ENCODE data around the gene LRRTM1.
A peak's percentile ranks its signal among the peaks of the same experiment; 100 is the strongest.

LRRTM1 gene, protein sequence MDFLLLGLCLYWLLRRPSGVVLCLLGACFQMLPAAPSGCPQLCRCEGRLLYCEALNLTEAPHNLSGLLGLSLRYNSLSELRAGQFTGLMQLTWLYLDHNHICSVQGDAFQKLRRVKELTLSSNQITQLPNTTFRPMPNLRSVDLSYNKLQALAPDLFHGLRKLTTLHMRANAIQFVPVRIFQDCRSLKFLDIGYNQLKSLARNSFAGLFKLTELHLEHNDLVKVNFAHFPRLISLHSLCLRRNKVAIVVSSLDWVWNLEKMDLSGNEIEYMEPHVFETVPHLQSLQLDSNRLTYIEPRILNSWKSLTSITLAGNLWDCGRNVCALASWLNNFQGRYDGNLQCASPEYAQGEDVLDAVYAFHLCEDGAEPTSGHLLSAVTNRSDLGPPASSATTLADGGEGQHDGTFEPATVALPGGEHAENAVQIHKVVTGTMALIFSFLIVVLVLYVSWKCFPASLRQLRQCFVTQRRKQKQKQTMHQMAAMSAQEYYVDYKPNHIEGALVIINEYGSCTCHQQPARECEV

DNA sequence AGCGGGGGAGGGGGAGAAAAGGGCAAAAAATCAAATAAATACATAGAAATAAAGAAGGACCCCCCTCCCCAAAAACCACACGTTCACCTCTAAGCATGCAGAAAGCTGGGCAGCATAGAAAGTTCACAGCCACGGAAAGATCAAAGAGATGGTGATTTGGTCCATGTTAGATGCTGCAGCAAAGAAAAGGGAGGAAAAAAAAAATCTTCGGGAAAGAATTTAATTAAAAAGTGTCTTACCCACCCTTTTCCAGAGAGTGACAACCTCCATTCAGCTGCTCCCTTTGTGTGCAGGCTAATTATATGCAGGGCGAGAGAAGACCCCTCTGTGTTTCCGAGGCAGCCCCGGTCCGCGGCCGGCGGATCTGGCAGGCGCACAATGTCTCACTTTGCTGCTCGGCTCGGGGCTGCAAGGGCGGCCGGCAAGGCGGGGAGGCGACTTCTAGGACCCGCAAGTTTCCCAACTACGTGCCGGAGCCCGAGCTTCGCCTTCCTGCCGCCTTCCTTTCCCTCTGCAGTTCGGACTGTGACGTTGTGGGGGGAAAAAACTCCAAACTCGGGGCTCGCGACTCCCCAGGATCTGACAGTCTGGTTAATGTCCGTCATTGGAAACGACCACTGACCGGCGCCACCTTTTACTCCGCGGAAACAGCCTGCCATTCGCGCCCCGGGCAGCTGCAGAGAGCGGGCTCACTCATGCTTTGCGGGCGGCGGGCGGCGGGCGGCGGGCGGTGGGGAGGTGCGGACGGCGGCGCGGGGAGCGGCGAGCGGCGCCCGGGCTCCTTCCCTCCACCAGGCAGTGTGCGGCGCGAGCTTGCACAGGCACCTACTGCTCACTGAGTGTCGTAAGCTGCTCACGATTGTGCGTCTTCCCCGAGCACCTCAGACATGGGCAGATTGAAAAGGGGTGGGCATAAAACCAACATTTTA, at the start of gene LRRTM1:
LRRTM1 (minus strand) TSS at position 844 of the 929 bp plus-strand sequence. CDS start 933 bp downstream, outside the sequence.
- H3K4me3 ChIP-seq (ENCODE audit: low read depth, low read length) = no peak within 1 kb of the TSS
- no peak for DNase-seq (ENCODE audit: low read depth)
- TF ChIP-seq, protein P1, sequence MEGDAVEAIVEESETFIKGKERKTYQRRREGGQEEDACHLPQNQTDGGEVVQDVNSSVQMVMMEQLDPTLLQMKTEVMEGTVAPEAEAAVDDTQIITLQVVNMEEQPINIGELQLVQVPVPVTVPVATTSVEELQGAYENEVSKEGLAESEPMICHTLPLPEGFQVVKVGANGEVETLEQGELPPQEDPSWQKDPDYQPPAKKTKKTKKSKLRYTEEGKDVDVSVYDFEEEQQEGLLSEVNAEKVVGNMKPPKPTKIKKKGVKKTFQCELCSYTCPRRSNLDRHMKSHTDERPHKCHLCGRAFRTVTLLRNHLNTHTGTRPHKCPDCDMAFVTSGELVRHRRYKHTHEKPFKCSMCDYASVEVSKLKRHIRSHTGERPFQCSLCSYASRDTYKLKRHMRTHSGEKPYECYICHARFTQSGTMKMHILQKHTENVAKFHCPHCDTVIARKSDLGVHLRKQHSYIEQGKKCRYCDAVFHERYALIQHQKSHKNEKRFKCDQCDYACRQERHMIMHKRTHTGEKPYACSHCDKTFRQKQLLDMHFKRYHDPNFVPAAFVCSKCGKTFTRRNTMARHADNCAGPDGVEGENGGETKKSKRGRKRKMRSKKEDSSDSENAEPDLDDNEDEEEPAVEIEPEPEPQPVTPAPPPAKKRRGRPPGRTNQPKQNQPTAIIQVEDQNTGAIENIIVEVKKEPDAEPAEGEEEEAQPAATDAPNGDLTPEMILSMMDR (IDR thresholded peaks at IDR 0.05; ENCODE audit: control insufficient read depth, extremely low read depth, insufficient read depth) = peak; percentile 22; the same call in 1 of the 2 replicates

GRCh38 chr2:80351231-80351630, 46.7 kb upstream of the LRRTM1 start:
- TF ChIP-seq, protein P1 (IDR thresholded peaks at IDR 0.05; ENCODE audit: control insufficient read depth, extremely low read depth, insufficient read depth) = no peak
- H3K4me3 ChIP-seq (ENCODE audit: low read depth, low read length) = no peak overlapping the region
- no peak for DNase-seq (ENCODE audit: low read depth)

DNA sequence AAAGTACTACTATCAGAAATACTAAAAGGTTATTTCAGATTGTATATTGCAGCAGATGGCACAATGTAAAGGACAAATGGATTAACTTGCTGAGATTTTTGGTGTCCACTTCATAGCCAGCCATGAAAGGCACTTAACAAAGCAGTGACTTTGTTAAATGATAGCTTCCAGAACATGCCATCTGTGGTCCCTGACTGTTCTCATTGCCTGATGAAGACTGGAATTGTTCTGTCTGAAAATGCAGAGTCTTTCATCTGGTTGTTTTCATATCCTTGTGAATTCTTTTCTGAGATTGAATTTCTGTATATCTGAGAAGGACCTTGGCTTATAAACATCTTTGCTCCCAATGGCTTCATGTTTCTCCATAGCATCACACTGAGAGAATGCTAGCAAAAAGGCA, 44.4 kb upstream of the LRRTM1 start:
- H3K4me3 ChIP-seq (ENCODE audit: low read depth, low read length) = no peak overlapping the region
- TF ChIP-seq, protein P1 (IDR thresholded peaks at IDR 0.05; ENCODE audit: control insufficient read depth, extremely low read depth, insufficient read depth) = no peak
- DNase-seq (ENCODE audit: low read depth) = no peak

GRCh38 chr2:80348078-80348477, 43.5 kb upstream of the LRRTM1 start:
- no peak for DNase-seq (ENCODE audit: low read depth)
- TF ChIP-seq, protein P1 (IDR thresholded peaks at IDR 0.05; ENCODE audit: control insufficient read depth, extremely low read depth, insufficient read depth) = no peak
- H3K4me3 ChIP-seq (ENCODE audit: low read depth, low read length) = no peak overlapping the region

DNA sequence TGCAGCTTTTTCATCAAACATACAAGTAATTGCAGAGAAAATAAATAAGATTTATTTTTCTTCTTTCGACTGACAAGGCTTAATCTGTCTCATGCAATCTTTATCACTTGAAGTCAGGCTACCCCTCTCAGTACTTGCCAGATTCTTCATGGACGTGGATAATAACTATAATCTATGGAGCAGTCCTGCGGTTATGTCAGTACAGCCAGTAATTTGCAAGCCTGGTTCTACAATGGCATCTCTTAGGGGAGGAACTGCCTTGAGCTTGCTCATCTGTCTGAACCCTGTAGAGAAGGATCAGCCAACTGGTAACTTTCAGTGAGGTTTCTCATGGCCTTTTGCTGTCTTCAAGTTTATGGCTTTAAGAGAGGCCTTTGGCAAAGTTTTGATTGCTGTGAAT, 35.5 kb upstream of the LRRTM1 start:
- no peak overlapping the region for H3K4me3 ChIP-seq (ENCODE audit: low read depth, low read length)
- TF ChIP-seq, protein P1 (IDR thresholded peaks at IDR 0.05; ENCODE audit: control insufficient read depth, extremely low read depth, insufficient read depth) = no peak
- no peak for DNase-seq (ENCODE audit: low read depth)

- TF ChIP-seq, protein P1 (IDR thresholded peaks at IDR 0.05; ENCODE audit: control insufficient read depth, extremely low read depth, insufficient read depth) = no peak
- no peak for DNase-seq (ENCODE audit: low read depth)
- no peak overlapping the region for H3K4me3 ChIP-seq (ENCODE audit: low read depth, low read length)
Measured at GRCh38 chr2:80338794-80339193, 34.2 kb upstream of the LRRTM1 start.

All from LNCaP clone FGC (cell line).